SK-N-SH (cell line): ENCODE results near the gene ELF3. TPM values are rescaled to one million over a fixed set of nuclear protein-coding genes. Genes with fewer than 3 reads are reported as not detected.

Experiments used
- CTCF ChIA-PET: fragments of 300-600, 350-600 bp; formaldehyde crosslinking; extraction: SDS; loops from one replicate; lab custom pipeline; 2021; lab: Yijun Ruan, JAX
- POLR2A ChIA-PET: fragments of 350-600 bp; sonication (Branson Sonifier 250); formaldehyde crosslinking; extraction: SDS; loops from one replicate; lab custom pipeline; 2020; ENCODE audit warnings: antibody characterized with exemption, inconsistent platforms; lab: Yijun Ruan, JAX
- DNase-seq: peaks from one replicate; pipeline ENCODE4 v3.0.0; 2012
- H2AFZ ChIP-seq: fragments of 200-600 bp; sonication (generic); 2 replicates; pipeline ENCODE4 v1.8.1; 2016; ENCODE audit warnings: antibody characterized with exemption, mild to moderate bottlenecking, low read depth
- H3F3A ChIP-seq: fragments of 200-600 bp; sonication (generic); replicated peaks from 2 replicates; pipeline ENCODE3; 2016; ENCODE audit warnings: antibody characterized with exemption, mild to moderate bottlenecking; ENCODE audit not compliant: insufficient read depth
- H3K27ac ChIP-seq, 2 experiments: fragments of 200-500 bp in 1 of 2; fragments of 200-600 bp in 1 of 2; sonication (Bioruptor generic) in 1 of 2; sonication (generic), shearing (Covaris generic) in 1 of 2; 2 replicates each; pipeline versions ENCODE4 v1.5.1 to v1.6.1; 2014 to 2016; ENCODE audit warnings: low read depth in 2 of 2, inconsistent platforms in 1 of 2, low read length in 1 of 2, mild to moderate bottlenecking in 1 of 2, mixed read lengths in 1 of 2
- H3K27me3 ChIP-seq: fragments of 200-600 bp; sonication (generic), shearing (Covaris generic); 2 replicates; pipeline ENCODE4 v1.6.1; 2016; ENCODE audit warnings: mixed run types; ENCODE audit not compliant: insufficient read depth
- H3K36me3 ChIP-seq, 2 experiments: fragments of 200-500 bp in 1 of 2; fragments of 200-600 bp in 1 of 2; sonication (Bioruptor generic) in 1 of 2; sonication (generic) in 1 of 2; replicated peaks in 1 of 2; 2 replicates each; pipeline versions ENCODE3 to v1.5.1; 2014 to 2016; ENCODE audit warnings: low read length in 1 of 2, mild to moderate bottlenecking in 1 of 2; ENCODE audit not compliant: insufficient read depth in 2 of 2, control insufficient read depth in 1 of 2
- H3K4me1 ChIP-seq, 2 experiments: fragments of 200-500 bp in 1 of 2; fragments of 200-600 bp in 1 of 2; sonication (Bioruptor generic) in 1 of 2; sonication (generic), shearing (Covaris generic) in 1 of 2; 2 replicates each; pipeline versions ENCODE4 v1.5.1 to v1.6.1; 2014 to 2016; ENCODE audit warnings: low read depth in 1 of 2, low read length in 1 of 2, mixed run types in 1 of 2; ENCODE audit not compliant: insufficient read depth in 2 of 2, control insufficient read depth in 1 of 2
- H3K4me2 ChIP-seq: fragments of 200-600 bp; sonication (generic), shearing (Covaris generic); 2 replicates; pipeline ENCODE4 v1.6.1; 2017; ENCODE audit warnings: mixed run types
- H3K4me3 ChIP-seq, 2 experiments: fragments of 200-500 bp in 1 of 2; fragments of 200-600 bp in 1 of 2; sonication (Bioruptor generic) in 1 of 2; sonication (generic), shearing (Covaris generic) in 1 of 2; 2 replicates each; pipeline versions ENCODE4 v1.5.1 to v1.8.1; 2014 to 2016; ENCODE audit warnings: low read depth in 2 of 2, inconsistent platforms in 1 of 2, low read length in 1 of 2, mild to moderate bottlenecking in 1 of 2, mixed read lengths in 1 of 2, moderate library complexity in 1 of 2
- H3K79me2 ChIP-seq: fragments of 200-600 bp; sonication (generic); 2 replicates; pipeline ENCODE4 v1.8.1; 2017; ENCODE audit warnings: mild to moderate bottlenecking; ENCODE audit not compliant: insufficient read depth
- H3K9ac ChIP-seq: fragments of 200-600 bp; sonication (generic); 2 replicates; pipeline ENCODE4 v1.6.1; 2017; ENCODE audit warnings: mixed run types
- H3K9me2 ChIP-seq: fragments of 200-600 bp; sonication (generic); 2 replicates; pipeline ENCODE4 v1.6.1; 2017; ENCODE audit warnings: mixed run types
- H3K9me3 ChIP-seq: fragments of 200-600 bp; sonication (generic); 2 replicates; pipeline ENCODE4 v1.6.1; 2017; ENCODE audit warnings: mixed run types, mild to moderate bottlenecking, moderate library complexity
- H4K20me1 ChIP-seq: fragments of 200-600 bp; sonication (generic); 2 replicates; pipeline ENCODE4 v1.6.1; 2017; ENCODE audit warnings: mild to moderate bottlenecking, mixed run types; ENCODE audit not compliant: insufficient read depth
- CHD2 ChIP-seq: fragments of 150-350 bp; IDR thresholded peaks from 2 replicates; pipeline ENCODE4 v1.6.1; 2018; ENCODE audit warnings: low read length; ENCODE audit not compliant: partially characterized antibody
- EP300 ChIP-seq, 2 experiments: IDR thresholded peaks; 2 replicates each; pipeline versions ENCODE4 v1.4.0 to v1.6.1; 2012; ENCODE audit warnings: borderline replicate concordance in 1 of 2, low read depth in 1 of 2, low read length in 1 of 2
- FOSL2 ChIP-seq: IDR thresholded peaks from 2 replicates; pipeline ENCODE4 v1.4.0; 2012; ENCODE audit warnings: low read depth, mild to moderate bottlenecking, moderate library complexity, borderline replicate concordance
- FOXM1 ChIP-seq: IDR thresholded peaks from 2 replicates; pipeline ENCODE4 v1.4.0; 2012; ENCODE audit warnings: low read depth, mild to moderate bottlenecking
- GABPA ChIP-seq: IDR thresholded peaks from 2 replicates; pipeline ENCODE4 v1.4.0; 2012; ENCODE audit warnings: low read depth, mild to moderate bottlenecking
- GATA2 ChIP-seq: sonication (generic); formaldehyde crosslinking; IDR thresholded peaks from 2 replicates; pipeline ENCODE4 v1.5.0; 2020; ENCODE audit warnings: mild to moderate bottlenecking, missing genetic modification reagents
- IRF3 ChIP-seq: fragments of 150-350 bp; IDR thresholded peaks from 2 replicates; pipeline ENCODE4 v1.6.1; 2016; ENCODE audit warnings: mild to moderate bottlenecking, low read depth, low read length
- MAX ChIP-seq: IDR thresholded peaks from 2 replicates; pipeline ENCODE4 v1.4.0; 2012; ENCODE audit warnings: low read depth
- MXI1 ChIP-seq: IDR thresholded peaks from 2 replicates; pipeline ENCODE4 v1.6.1; 2012; ENCODE audit warnings: mild to moderate bottlenecking, low read depth, low read length, improper control_type of control experiment
- NFIC ChIP-seq: IDR thresholded peaks from 2 replicates; pipeline ENCODE4 v1.4.0; 2012; ENCODE audit warnings: borderline replicate concordance
- NRF1 ChIP-seq: IDR thresholded peaks from 2 replicates; pipeline ENCODE4 v1.6.1; 2012; ENCODE audit warnings: low read depth, mild to moderate bottlenecking, low read length
- PBX3 ChIP-seq: IDR thresholded peaks from 2 replicates; pipeline ENCODE4; 2012
- RAD21 ChIP-seq: IDR thresholded peaks from 2 replicates; pipeline ENCODE4 v1.6.1; 2012; ENCODE audit warnings: mild to moderate bottlenecking, low read length
- RFX5 ChIP-seq: IDR thresholded peaks from 2 replicates; pipeline ENCODE4 v1.6.1; 2012; ENCODE audit warnings: mild to moderate bottlenecking, improper control_type of control experiment, low read length
- RXRA ChIP-seq: IDR thresholded peaks from 2 replicates; pipeline ENCODE4 v1.4.0; 2012; ENCODE audit warnings: low read depth, mild to moderate bottlenecking, borderline replicate concordance
- SMC3 ChIP-seq: IDR thresholded peaks from 2 replicates; pipeline ENCODE4 v1.6.1; 2012; ENCODE audit warnings: low read depth, low read length, improper control_type of control experiment
- USF1 ChIP-seq: IDR thresholded peaks from 2 replicates; pipeline ENCODE4 v1.4.0; 2012; ENCODE audit warnings: low read depth, borderline replicate concordance
- YY1 ChIP-seq: IDR thresholded peaks from 2 replicates; pipeline ENCODE4 v1.4.0; 2012; ENCODE audit warnings: low read depth, mild to moderate bottlenecking
- WGBS: methylation state at CpG from one replicate; pipeline ENCODE4 v1.1.6; 2017; ENCODE audit warnings: low lambda C conversion rate; 5-methylcytosine and 5-hydroxymethylcytosine counted together
- polyA plus RNA-seq, 3 experiments: library from polyadenylated mRNA; depleted of rRNA; stranded (reverse); fragments of >200 nt; gene quantifications; 2 replicates each; pipeline ENCODE4 v1.2.3, GENCODE V29; 2012

Gene ELF3
- polyA plus RNA-seq, 1 of the 3 experiments (the other 2 are of a cell fraction) = 0.10 TPM

- no peak for DNase-seq
- Histone ChIP-seq H3K4me1 (peaks cover 0 to 3% of the 10 kb centered on the region in 2 experiments; a peak in 1 of 4 replicates), H3K36me3 (no peaks in the 10 kb centered on the region), H3K4me2 (no peak overlapping the region), H3K4me3 (no peak overlapping the region), H4K20me1 (no peaks in the 10 kb centered on the region), H3K79me2 (no peaks in the 10 kb centered on the region), H3K9me3 (no peaks in the 10 kb centered on the region), H3K27me3 (no peaks in the 10 kb centered on the region), H3F3A (no peaks in the 10 kb centered on the region), H3K9ac (no peak overlapping the region), H3K27ac (no peak overlapping the region), H2AFZ (no peak overlapping the region), H3K9me2 (no peaks in the 10 kb centered on the region)
- TF ChIP-seq FOXM1 (no peak), GATA2 (no peak), RAD21 (no peak), MAX (no peak), RXRA (no peak), EP300 (IDR thresholded peaks at IDR 0.05; ENCODE audit: borderline replicate concordance in 1 of 2, low read depth in 1 of 2, low read length in 1 of 2) (no peak), IRF3 (no peak), MXI1 (no peak), NRF1 (no peak), PBX3 (no peak), RFX5 (no peak), FOSL2 (no peak), SMC3 (no peak), CHD2 (no peak), USF1 (no peak), GABPA (no peak), YY1 (no peak), NFIC (no peak)
- CTCF ChIA-PET = interaction anchor here (1.1 to 20.4 kb wide), 4 partner anchors 14 to 109 kb away, joined by 3 to 411 read pairs (median 42); partner anchors contain the start of gene GPR37L1
- POLR2A ChIA-PET = no interaction called here
- 78% methylated on average over 10 of the region's 12 CpGs for WGBS
Measured at GRCh38 chr1:202013603-202014002, 3.2 kb downstream of the ELF3 start.
